ENCODE data around the gene QSOX1. TPM values are rescaled to one million over a fixed set of nuclear protein-coding genes. Genes with fewer than 3 reads are reported as not detected.

QSOX1 gene
- total RNA-seq, 4 donors from 2014 or later, result 74.9 to 184 (median 107) TPM

- Histone ChIP-seq H3K9me3 (no peaks in the 10 kb centered on the region), H3K36me3 (peaks cover 11 to 90% (median 17%) of the 10 kb centered on the region in 3 donors), H3K27me3 (no peaks in the 10 kb centered on the region), H3K4me1 (peaks cover 0 to 20% (median 0%) of the 10 kb centered on the region in 3 donors), H3K4me3 (no peak overlapping the region), H3K27ac (no peak overlapping the region)
- TF ChIP-seq POLR2A (IDR thresholded peaks at IDR 0.05) (no peak), CTCF (IDR thresholded peaks at IDR 0.05) (no peak)
- DNase-seq, result no peak
- WGBS, 2 donors, result 89 to 100% methylated on average over 3 of the region's 3 CpGs
- intact Hi-C loops (cut with DNase I), result no loop called here
Measured at GRCh38 chr1:180195401-180195800, 40.7 kb downstream of the QSOX1 start.

- no peak for DNase-seq
- 84 to 89% methylated on average over 7 of the region's 9 CpGs for WGBS, 2 donors
- Histone ChIP-seq H3K9me3 (no peaks in the 10 kb centered on the region), H3K27ac (no peak overlapping the region), H3K4me3 (no peak overlapping the region), H3K36me3 (peaks cover 11 to 85% (median 14%) of the 10 kb centered on the region in 3 donors), H3K27me3 (no peaks in the 10 kb centered on the region), H3K4me1 (peaks cover 0 to 20% (median 0%) of the 10 kb centered on the region in 3 donors)
- intact Hi-C loops (cut with DNase I), result no loop called here
- no peak for TF ChIP-seq POLR2A (IDR thresholded peaks at IDR 0.05)
Measured at GRCh38 chr1:180195916-180196315, 41.2 kb downstream of the QSOX1 start.

- H3K36me3 ChIP-seq, result peaks cover 8 to 79% (median 11%) of the 10 kb centered on the region in 3 donors
- H3K27me3 ChIP-seq, result no peaks in the 10 kb centered on the region
- no peak overlapping the region for H3K27ac ChIP-seq
- H3K4me1 ChIP-seq, result peaks cover 0 to 20% (median 0%) of the 10 kb centered on the region in 3 donors
- DNase-seq, result no peak
- TF ChIP-seq CTCF (IDR thresholded peaks at IDR 0.05) (no peak), POLR2A (IDR thresholded peaks at IDR 0.05) (no peak)
- WGBS, 2 donors, result 80% methylated on average over 2 of the region's 17 CpGs; no CpG with 5 or more reads in 1 of the 2 donors
- intact Hi-C loops (cut with DNase I), result no loop called here
- H3K4me3 ChIP-seq, result no peak overlapping the region
- H3K9me3 ChIP-seq, result no peaks in the 10 kb centered on the region
Measured at GRCh38 chr1:180196436-180197003, 41.9 kb downstream of the QSOX1 start.

GRCh38 chr1:180197231-180197630 is 42.6 kb downstream of the QSOX1 start:
- H3K4me3 ChIP-seq, result no peak overlapping the region
- TF ChIP-seq POLR2A (IDR thresholded peaks at IDR 0.05) (no peak), CTCF (IDR thresholded peaks at IDR 0.05) (no peak)
- H3K36me3 ChIP-seq, result peaks cover 8 to 72% (median 11%) of the 10 kb centered on the region in 3 donors
- no peaks in the 10 kb centered on the region for H3K27me3 ChIP-seq
- no peak overlapping the region for H3K27ac ChIP-seq
- H3K9me3 ChIP-seq, result no peaks in the 10 kb centered on the region
- DNase-seq, result no peak
- peaks cover 0 to 20% (median 0%) of the 10 kb centered on the region in 3 donors for H3K4me1 ChIP-seq
- WGBS, 2 donors, result 60% methylated on average over 1 of the region's 5 CpGs; no CpG with 5 or more reads in 1 of the 2 donors
- intact Hi-C loops (cut with DNase I), result no loop called here

- H3K4me3 ChIP-seq, result no peak overlapping the region
- 60% methylated on average over 1 of the region's 4 CpGs; no CpG with 5 or more reads in 1 of the 2 donors for WGBS, 2 donors
- no peak overlapping the region for H3K27ac ChIP-seq
- intact Hi-C loops (cut with DNase I), result no loop called here
- no peaks in the 10 kb centered on the region for H3K9me3 ChIP-seq
- DNase-seq, result no peak
- peaks cover 8 to 62% (median 11%) of the 10 kb centered on the region in 3 donors for H3K36me3 ChIP-seq
- no peaks in the 10 kb centered on the region for H3K27me3 ChIP-seq
- TF ChIP-seq POLR2A (IDR thresholded peaks at IDR 0.05) (no peak), CTCF (IDR thresholded peaks at IDR 0.05) (no peak)
- H3K4me1 ChIP-seq, result peaks cover 0 to 20% (median 0%) of the 10 kb centered on the region in 3 donors
Measured at GRCh38 chr1:180198196-180198595, 43.5 kb downstream of the QSOX1 start.
